H1 (cell line): Measurements from ENCODE around the gene SIPA1L3. TPM values are rescaled to one million over a fixed set of nuclear protein-coding genes. Genes with fewer than 3 reads are reported as not detected.

Experiments used
- CTCF ChIA-PET: fragments of 300-600 bp; sonication (Branson Sonifier 250); formaldehyde crosslinking; loops from one replicate; lab custom pipeline; 2021; ENCODE audit not compliant: partially characterized antibody; lab: Charles Lee
- POLR2A ChIA-PET: fragments of 300-600 bp; sonication (Branson Sonifier 250); formaldehyde crosslinking; loops from one replicate; lab custom pipeline; 2021; ENCODE audit warnings: inconsistent platforms; ENCODE audit not compliant: partially characterized antibody; lab: Charles Lee
- DNase-seq, 2 experiments: peaks; one replicate each; pipeline versions ENCODE4 v3.0.0 to v3.0.0-alpha.2; 2010 to 2022; ENCODE audit warnings: low spot score in 2 of 2, low read depth in 1 of 2, mixed read lengths in 1 of 2
- FAIRE-seq: peaks from 2 replicates; lab custom pipeline; 2011; peaks lifted over from hg19 to GRCh38; lab: Jason Lieb, UNC
- H2AFZ ChIP-seq: 2 replicates; pipeline ENCODE4 v1.8.1; 2012; ENCODE audit warnings: low read length, inconsistent platforms
- H2AK5ac ChIP-seq: 2 replicates; pipeline ENCODE4 v1.6.1; 2013; ENCODE audit warnings: low read depth, low read length
- H2BK120ac ChIP-seq: replicated peaks from 2 replicates; pipeline ENCODE3; 2013; ENCODE audit warnings: low read depth, low read length, inconsistent platforms
- H2BK12ac ChIP-seq: 2 replicates; pipeline ENCODE4 v1.6.1; 2013; ENCODE audit warnings: low read depth, low read length
- H2BK15ac ChIP-seq: 2 replicates; pipeline ENCODE4 v1.6.1; 2013; ENCODE audit warnings: low read length
- H2BK20ac ChIP-seq: 2 replicates; pipeline ENCODE4 v1.6.1; 2013; ENCODE audit warnings: low read length
- H2BK5ac ChIP-seq: 2 replicates; pipeline ENCODE4 v1.6.1; 2013; ENCODE audit warnings: low read depth, low read length
- H3K14ac ChIP-seq: 2 replicates; pipeline ENCODE4 v1.6.1; 2013; ENCODE audit warnings: inconsistent platforms; ENCODE audit not compliant: insufficient read length
- H3K18ac ChIP-seq: 2 replicates; pipeline ENCODE4 v1.6.1; 2013; ENCODE audit warnings: low read length; ENCODE audit errors: extremely low read depth
- H3K23ac ChIP-seq: 2 replicates; pipeline ENCODE4 v1.6.1; 2013; ENCODE audit warnings: inconsistent platforms; ENCODE audit not compliant: insufficient read length
- H3K23me2 ChIP-seq: 2 replicates; pipeline ENCODE4 v1.6.1; 2013; ENCODE audit warnings: low read depth, low read length
- H3K27ac ChIP-seq: 2 replicates; pipeline ENCODE4 v1.6.1; 2011; ENCODE audit warnings: low read depth, low read length, inconsistent platforms
- H3K27me3 ChIP-seq, 4 experiments: replicated peaks in 1 of 4; 1 replicate in 1 of 4; 2 replicates in 3 of 4; pipeline versions ENCODE4 v1.6.1 to v1.8.1; 2011 to 2013; ENCODE audit warnings: low read length in 3 of 4, mild to moderate bottlenecking in 3 of 4, inconsistent platforms in 2 of 4, mixed read lengths in 2 of 4, moderate library complexity in 1 of 4; ENCODE audit not compliant: control insufficient read depth in 3 of 4, insufficient read depth in 3 of 4; ENCODE audit errors: extremely low read depth in 1 of 4
- H3K36me3 ChIP-seq, 4 experiments: 2 replicates each; pipeline versions ENCODE4 v1.6.1 to v1.8.1; 2011 to 2013; ENCODE audit warnings: mild to moderate bottlenecking in 4 of 4, low read length in 3 of 4, moderate library complexity in 2 of 4, control low read depth in 1 of 4, inconsistent platforms in 1 of 4; ENCODE audit not compliant: insufficient read depth in 4 of 4, control insufficient read depth in 2 of 4
- H3K4ac ChIP-seq: replicated peaks from 2 replicates; pipeline ENCODE3; 2013; ENCODE audit warnings: low read length, low read depth, mixed read lengths, inconsistent platforms; ENCODE audit not compliant: insufficient read length
- H3K4me1 ChIP-seq, 4 experiments: replicated peaks in 1 of 4; 1 replicate in 1 of 4; 2 replicates in 3 of 4; pipeline versions ENCODE4 v1.6.1 to v1.8.1; 2011 to 2013; ENCODE audit warnings: low read length in 3 of 4, inconsistent platforms in 2 of 4, mixed read lengths in 1 of 4; ENCODE audit not compliant: insufficient read depth in 4 of 4, control insufficient read depth in 3 of 4
- H3K4me2 ChIP-seq, 2 experiments: 2 replicates each; pipeline versions ENCODE4 v1.6.1 to v1.8.1; 2011 to 2013; ENCODE audit warnings: low read depth in 2 of 2, low read length in 2 of 2, control low read depth in 1 of 2, inconsistent platforms in 1 of 2, mild to moderate bottlenecking in 1 of 2; ENCODE audit not compliant: insufficient read depth in 1 of 2
- H3K4me3 ChIP-seq, 4 experiments: fragments of 200-600, 300-600 bp in 1 of 4; sonication (generic), shearing (Covaris generic), sonication (Bioruptor Twin) in 1 of 4; 2 replicates each; pipeline versions ENCODE4 v1.5.1 to v1.8.1; 2011 to 2016; ENCODE audit warnings: low read length in 4 of 4, low read depth in 3 of 4, control low read depth in 2 of 4, inconsistent platforms in 2 of 4, mild to moderate bottlenecking in 2 of 4, mixed read lengths in 1 of 4, moderate library complexity in 1 of 4; ENCODE audit not compliant: insufficient read depth in 2 of 4; ENCODE audit errors: extremely low read depth in 1 of 4
- H3K56ac ChIP-seq: replicated peaks from 2 replicates; pipeline ENCODE3; 2013; ENCODE audit warnings: low read depth, mild to moderate bottlenecking, mixed read lengths, low read length, inconsistent platforms; ENCODE audit not compliant: insufficient read length
- H3K79me1 ChIP-seq: 2 replicates; pipeline ENCODE4 v1.6.1; 2013; ENCODE audit warnings: low read depth, low read length, control low read depth
- H3K79me2 ChIP-seq, 2 experiments: 2 replicates each; pipeline versions ENCODE4 v1.6.1 to v1.8.1; 2012 to 2013; ENCODE audit warnings: low read length in 2 of 2, mild to moderate bottlenecking in 2 of 2, inconsistent platforms in 1 of 2; ENCODE audit not compliant: insufficient read depth in 2 of 2, control insufficient read depth in 1 of 2
- H3K9ac ChIP-seq, 4 experiments: replicated peaks in 1 of 4; 1 replicate in 1 of 4; 2 replicates in 3 of 4; pipeline versions ENCODE4 v1.6.1 to v1.8.1; 2011 to 2013; ENCODE audit warnings: low read depth in 3 of 4, low read length in 3 of 4, control low read depth in 2 of 4, mild to moderate bottlenecking in 2 of 4, moderate library complexity in 2 of 4, inconsistent platforms in 1 of 4; ENCODE audit errors: extremely low read depth in 1 of 4
- H3K9me3 ChIP-seq, 2 experiments: 2 replicates each; pipeline versions ENCODE4 v1.6.1 to v1.8.1; 2012 to 2013; ENCODE audit warnings: mild to moderate bottlenecking in 2 of 2, moderate library complexity in 2 of 2, control low read depth in 1 of 2, inconsistent platforms in 1 of 2, low read depth in 1 of 2, low read length in 1 of 2, mixed read lengths in 1 of 2; ENCODE audit not compliant: insufficient read depth in 2 of 2
- H4K20me1 ChIP-seq, 2 experiments: replicated peaks in 1 of 2; 2 replicates each; pipeline versions ENCODE3 to v1.8.1; 2011 to 2013; ENCODE audit warnings: inconsistent platforms in 2 of 2, low read length in 2 of 2, mild to moderate bottlenecking in 1 of 2; ENCODE audit not compliant: insufficient read depth in 2 of 2, control insufficient read depth in 1 of 2
- H4K5ac ChIP-seq: 2 replicates; pipeline ENCODE4 v1.6.1; 2013; ENCODE audit warnings: low read length, low read depth, mixed read lengths, inconsistent platforms; ENCODE audit not compliant: insufficient read length
- H4K8ac ChIP-seq: 2 replicates; pipeline ENCODE4 v1.8.0; 2013; ENCODE audit warnings: mild to moderate bottlenecking, moderate library complexity, low read length, inconsistent platforms; ENCODE audit not compliant: insufficient read depth; ENCODE audit errors: extremely low read depth
- H4K91ac ChIP-seq: replicated peaks from 2 replicates; pipeline ENCODE3; 2013; ENCODE audit warnings: low read length, mixed read lengths, inconsistent platforms; ENCODE audit not compliant: insufficient read length
- ASH2L ChIP-seq: fragments of 200-600, 300-600 bp; sonication (generic); IDR thresholded peaks from one replicate; pipeline ENCODE4 v1.7.1; 2017; ENCODE audit warnings: low read length
- GTF2F1 ChIP-seq: IDR thresholded peaks from 2 replicates; pipeline ENCODE4 v1.6.1; 2012; ENCODE audit warnings: low read depth, low read length, improper control_type of control experiment, borderline replicate concordance
- JUND ChIP-seq: IDR thresholded peaks from 2 replicates; pipeline ENCODE4 v1.6.1; 2011; ENCODE audit warnings: mild to moderate bottlenecking, improper control_type of control experiment, low read length
- POLR2AphosphoS5 ChIP-seq: IDR thresholded peaks from 2 replicates; pipeline ENCODE4 v1.6.1; 2011; ENCODE audit warnings: low read depth, low read length
- RNF2 ChIP-seq: fragments of 200-900, 300-1000 bp; sonication (generic); IDR thresholded peaks from 2 replicates; pipeline ENCODE4 v1.7.1; 2016; ENCODE audit warnings: borderline replicate concordance, low read depth, mild to moderate bottlenecking, antibody characterized with exemption, low read length; ENCODE audit not compliant: poor library complexity, severe bottlenecking; ENCODE audit errors: missing control alignments
- SP1 ChIP-seq: IDR thresholded peaks from 2 replicates; pipeline ENCODE4 v1.6.1; 2011; ENCODE audit warnings: low read depth, low read length
- ZNF274 ChIP-seq: IDR thresholded peaks from 2 replicates; pipeline ENCODE4 v1.7.0; 2012; ENCODE audit warnings: low read length, borderline replicate concordance; ENCODE audit errors: extremely low read depth
- WGBS, 2 experiments: shearing (Covaris generic) in 1 of 2; methylation state at CpG; one replicate each; pipeline versions ENCODE4 v1.1.6 to v1.1.7; 2013 to 2015; ENCODE audit warnings: low lambda C conversion rate in 2 of 2, mixed read lengths in 2 of 2, inconsistent platforms in 1 of 2, low coverage in 1 of 2, missing lambda C conversion rate in 1 of 2; ENCODE audit not compliant: insufficient replicate concordance in 2 of 2, insufficient coverage in 1 of 2, insufficient read length in 1 of 2; ENCODE audit errors: extremely low coverage in 1 of 2, missing lambda C conversion rate in 1 of 2; 5-methylcytosine and 5-hydroxymethylcytosine counted together
- polyA plus RNA-seq, 7 experiments: library from polyadenylated mRNA; depleted of rRNA in 3 of 7; stranded (reverse) in 5 of 7; unstranded in 2 of 7; fragments of >200 nt in 5 of 7; fragments of 200-250 nt in 2 of 7; gene quantifications; 1 replicate in 5 of 7; 2 replicates in 1 of 7; 4 replicates in 1 of 7; pipeline versions ENCODE4 v1.2.1 to v1.2.3, GENCODE V29; 2011 to 2013; ENCODE audit warnings: missing spikeins in 2 of 7, mixed read lengths in 2 of 7
- total RNA-seq: library from RNA; stranded (reverse); fragmentation: NEBNext Ultra II Directional; extraction: Animal tissue kit (Norgen Biotek cat#: 25700); gene quantifications from 2 replicates; pipeline ENCODE4 v1.2.1, GENCODE V29; 2021
- TF ChIP-seq, protein P1 (sequence below): IDR thresholded peaks from 2 replicates; pipeline ENCODE4 v1.6.1; 2012; ENCODE audit warnings: inconsistent platforms

Gene SIPA1L3
- total and polyA plus RNA-seq, 2 of the 8 experiments (the other 6 are each of a cell fraction or from before 2014, with no cell fraction given): 15.0 to 54.9 TPM

DNA sequence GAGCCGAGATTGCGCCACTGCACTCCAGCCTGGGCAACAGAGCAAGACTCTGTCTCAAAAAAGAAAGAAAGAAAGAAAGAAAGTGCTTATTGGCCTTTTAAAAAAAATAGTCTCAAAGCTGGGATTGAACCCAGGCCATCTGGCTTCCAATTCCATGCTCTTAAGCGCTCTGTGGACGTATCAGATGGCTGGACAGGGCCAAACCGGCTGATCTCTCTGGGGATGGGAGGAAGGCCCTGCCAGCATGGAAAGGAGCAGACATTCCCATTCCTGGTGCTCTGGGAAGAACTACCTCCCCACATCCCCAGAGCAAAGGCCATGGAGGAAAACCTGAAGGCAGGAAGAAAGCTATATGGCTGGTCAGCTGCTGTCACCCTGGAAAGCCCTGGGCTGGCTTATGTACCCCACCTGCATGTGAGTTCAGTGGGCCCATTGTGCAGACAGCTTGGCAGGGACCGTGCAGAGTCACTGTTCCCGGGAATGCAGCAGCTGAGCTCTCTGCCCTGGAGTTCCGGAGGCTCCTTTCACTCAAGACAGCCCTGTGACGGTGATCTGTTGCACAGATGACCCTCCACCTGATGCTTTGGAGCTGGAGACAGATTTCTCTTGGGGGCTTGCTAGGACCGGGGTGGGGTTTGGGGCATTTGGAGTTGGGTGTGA is 84.3 kb downstream of the SIPA1L3 start:
- FAIRE-seq: no peak
- DNase-seq: no peak
- 89% methylated on average over 10 of the region's 10 CpGs; no CpG with 5 or more reads in 1 of the 2 experiments for WGBS, 2 experiments

More for the DNA sequence above, 84.3 kb downstream of the SIPA1L3 start:
- peak overlapping the region; percentile 96 for H2BK12ac ChIP-seq
- H4K5ac ChIP-seq: peak overlapping the region; percentile 0
- peak overlapping the region; percentile 74 for H2BK15ac ChIP-seq
- H2AFZ ChIP-seq: no peak overlapping the region
- no peaks in the 10 kb centered on the region for H3K23me2 ChIP-seq
- peak overlapping the region; percentile 66 for H3K4ac ChIP-seq
- H2BK20ac ChIP-seq: peak overlapping the region; percentile 93; the same call in 1 of the 2 replicates
- H3K27ac ChIP-seq: no peak overlapping the region
- peak overlapping the region; percentile 81 for H2BK5ac ChIP-seq
- H3K9ac ChIP-seq: no peak overlapping the region
- no peaks in the 10 kb centered on the region; the same call in none of the 2 replicates for H3K79me1 ChIP-seq
- peaks cover 0 to 33% of the 10 kb centered on the region in 2 experiments; a peak in 2 of 4 replicates for H3K79me2 ChIP-seq
- no peak overlapping the region; the same call in none of the 2 replicates for H3K18ac ChIP-seq
- H3K4me2 ChIP-seq: no peak overlapping the region
- 0 out of 2 replicates have a peak overlapping the region, but pooled peaks have one; percentile 11 for H4K8ac ChIP-seq
- TF ChIP-seq SP1: no peak
- no peak for TF ChIP-seq ASH2L
- no peak for TF ChIP-seq POLR2AphosphoS5
- no peak for TF ChIP-seq GTF2F1
- no peak for TF ChIP-seq RNF2
- no peak for TF ChIP-seq JUND
- TF ChIP-seq, protein P1, sequence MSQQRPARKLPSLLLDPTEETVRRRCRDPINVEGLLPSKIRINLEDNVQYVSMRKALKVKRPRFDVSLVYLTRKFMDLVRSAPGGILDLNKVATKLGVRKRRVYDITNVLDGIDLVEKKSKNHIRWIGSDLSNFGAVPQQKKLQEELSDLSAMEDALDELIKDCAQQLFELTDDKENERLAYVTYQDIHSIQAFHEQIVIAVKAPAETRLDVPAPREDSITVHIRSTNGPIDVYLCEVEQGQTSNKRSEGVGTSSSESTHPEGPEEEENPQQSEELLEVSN: no peak
- TF ChIP-seq ZNF274: no peak
- peak overlapping the region; percentile 78 for H4K91ac ChIP-seq
- H4K20me1 ChIP-seq: peaks cover 0 to 2% of the 10 kb centered on the region in 2 experiments
- H3K14ac ChIP-seq: no peak overlapping the region
- H3K4me3 ChIP-seq: no peak overlapping the region
- H3K27me3 ChIP-seq: no peaks in the 10 kb centered on the region
- H3K36me3 ChIP-seq: no peaks in the 10 kb centered on the region
- peak overlapping the region; percentile 83 for H2AK5ac ChIP-seq
- no peak overlapping the region for H3K56ac ChIP-seq
- no peak overlapping the region for H3K23ac ChIP-seq
- peaks cover 14 to 38% (median 27%) of the 10 kb centered on the region in 4 experiments for H3K4me1 ChIP-seq
- ChIA-PET POLR2A (interaction anchor here (2.3 to 7.6 kb wide), 3 partner anchors 13 to 126 kb away, joined by 4 to 66 read pairs (median 30); partner anchors contain the start of genes SIPA1L3 and WDR87), CTCF (interaction anchor here (0.8 to 17.8 kb wide), 16 partner anchors 8 to 412 kb away, joined by 3 to 259 read pairs (median 4); partner anchors contain the start of genes SIPA1L3 and WDR87)
- H3K9me3 ChIP-seq: no peaks in the 10 kb centered on the region
- H2BK120ac ChIP-seq: no peak overlapping the region
